Measurements from ENCODE around the gene HIVEP1.

DNA sequence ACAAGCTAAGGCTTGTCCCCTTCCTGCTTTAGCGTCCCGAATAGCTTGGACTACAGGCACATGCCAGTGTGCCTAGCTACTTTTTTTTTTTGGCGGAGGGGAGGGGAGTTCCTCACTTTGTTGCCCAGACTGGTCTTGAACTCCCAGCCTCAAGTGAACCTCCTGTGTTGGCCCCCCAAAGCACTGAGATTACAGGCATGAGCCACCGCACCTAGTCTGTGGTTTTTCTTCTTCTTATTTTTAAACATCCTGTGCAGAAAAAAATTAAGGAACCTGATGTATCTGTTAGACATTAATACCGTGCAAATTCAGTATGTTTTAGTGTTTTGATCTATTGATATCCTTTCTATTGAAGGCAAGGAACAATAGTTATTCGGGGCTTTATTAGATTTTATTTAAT, 25.7 kb downstream of the HIVEP1 start:
- TF ChIP-seq BACH2 (CRISPR knock-in tag; IDR thresholded peaks at IDR 0.05; ENCODE audit: borderline replicate concordance) (no peak), CSDC2 (CRISPR knock-in tag; IDR thresholded peaks at IDR 0.05) (no peak), ZFP30 (CRISPR knock-in tag; IDR thresholded peaks at IDR 0.05) (no peak)
